B cell (primary cell): Measurements from ENCODE around the gene UCK1. TPM values are rescaled to one million over a fixed set of nuclear protein-coding genes. Genes with fewer than 3 reads are reported as not detected.

Experiments
- ATAC-seq: fragments of 200-7000 bp; cut with Tn5 transposase; one replicate; pipeline ENCODE4 v1.10.0; 2021; ENCODE audit warnings: low read depth, mild to moderate bottlenecking, moderate number of reproducible peaks, moderate library complexity
- CTCF ChIA-PET: fragments of 350-600 bp; sonication (Branson Sonifier 250); formaldehyde crosslinking; loops from one replicate; lab custom pipeline; 2021; ENCODE audit warnings: antibody characterized with exemption, inconsistent platforms; lab: Charles Lee
- POLR2A ChIA-PET: fragments of 350-600 bp; sonication (Branson Sonifier 250); formaldehyde crosslinking; loops from one replicate; lab custom pipeline; 2021; ENCODE audit warnings: antibody characterized with exemption; lab: Charles Lee
- DNase-seq: peaks from one replicate; pipeline ENCODE4 v3.0.0; 2013
- H2AFZ ChIP-seq: 2 replicates; pipeline ENCODE4 v1.6.1; 2012; ENCODE audit warnings: mild to moderate bottlenecking, low read depth, low read length; ENCODE audit not compliant: insufficient read depth, poor library complexity, severe bottlenecking
- H3K27ac ChIP-seq, 2 donors: 1 replicate in 1 of 2; 2 replicates in 1 of 2; pipeline ENCODE4 v1.5.1; 2012 to 2013; ENCODE audit warnings: low read length in 2 of 2, mild to moderate bottlenecking in 2 of 2, moderate library complexity in 1 of 2
- H3K27me3 ChIP-seq, 4 experiments: fragments of 200-600 bp in 1 of 4; sonication (generic) in 1 of 4; replicated peaks in 1 of 4; 1 replicate in 2 of 4; 2 replicates in 2 of 4; pipeline versions ENCODE4 v1.6.1 to v1.7.0; 2013 to 2016; ENCODE audit warnings: low read length in 3 of 4, mild to moderate bottlenecking in 2 of 4, mixed read lengths in 1 of 4, moderate library complexity in 1 of 4; ENCODE audit not compliant: insufficient read depth in 4 of 4, control insufficient read depth in 3 of 4; ENCODE audit errors: control extremely low read depth in 1 of 4
- H3K36me3 ChIP-seq, 2 experiments: replicated peaks in 1 of 2; 1 replicate in 1 of 2; 2 replicates in 1 of 2; pipeline versions ENCODE4 v1.6.1 to v1.7.1; 2013; ENCODE audit warnings: low read length in 1 of 2; ENCODE audit not compliant: insufficient read depth in 2 of 2, control insufficient read depth in 1 of 2; ENCODE audit errors: control extremely low read depth in 1 of 2, extremely low read depth in 1 of 2
- H3K4me1 ChIP-seq, 2 donors: fragments of 200-600 bp in 1 of 2; sonication (generic) in 1 of 2; 1 replicate in 1 of 2; 2 replicates in 1 of 2; pipeline versions ENCODE4 v1.5.1 to v1.6.1; 2013 to 2017; ENCODE audit warnings: low read length in 2 of 2; ENCODE audit not compliant: control insufficient read depth in 2 of 2, insufficient read depth in 2 of 2
- H3K4me2 ChIP-seq: replicated peaks from 2 replicates; pipeline ENCODE3; 2012; ENCODE audit warnings: mild to moderate bottlenecking, low read depth, low read length; ENCODE audit not compliant: poor library complexity, severe bottlenecking
- H3K4me3 ChIP-seq, 5 experiments: fragments of 200-600 bp in 1 of 5; sonication (generic) in 1 of 5; 1 replicate in 3 of 5; 2 replicates in 2 of 5; pipeline versions ENCODE4 v1.5.1 to v1.7.0; 2011 to 2016; ENCODE audit warnings: low read length in 4 of 5, mild to moderate bottlenecking in 4 of 5, low read depth in 2 of 5, control low read depth in 1 of 5, moderate library complexity in 1 of 5; ENCODE audit not compliant: insufficient read depth in 1 of 5; ENCODE audit errors: control extremely low read depth in 1 of 5, extremely low read depth in 1 of 5
- H3K79me2 ChIP-seq: fragments of 200-600 bp; sonication (generic); one replicate; pipeline ENCODE4 v1.6.0; 2016; ENCODE audit warnings: low read length; ENCODE audit not compliant: control insufficient read depth, insufficient read depth
- H3K9ac ChIP-seq: fragments of 200-600 bp; sonication (generic); 2 replicates; pipeline ENCODE4 v1.6.1; 2017; ENCODE audit warnings: mild to moderate bottlenecking, low read length, moderate library complexity
- H3K9me3 ChIP-seq, 3 donors: one replicate each; pipeline versions ENCODE4 v1.6.1 to v1.7.1; 2013; ENCODE audit warnings: low read length in 2 of 3; ENCODE audit not compliant: control insufficient read depth in 2 of 3, insufficient read depth in 1 of 3; ENCODE audit errors: control extremely low read depth in 1 of 3
- H4K20me1 ChIP-seq: 2 replicates; pipeline ENCODE4 v1.6.0; 2012; ENCODE audit warnings: mild to moderate bottlenecking, low read length; ENCODE audit not compliant: insufficient read depth, control insufficient read depth, poor library complexity, severe bottlenecking
- H3K27ac Mint-ChIP-seq: one replicate; pipeline ENCODE4 v1.8.0; 2021; ENCODE audit warnings: mixed read lengths
- H3K27me3 Mint-ChIP-seq: one replicate; pipeline ENCODE4 v1.8.0; 2021; ENCODE audit warnings: mixed read lengths
- H3K4me1 Mint-ChIP-seq: one replicate; pipeline ENCODE4 v1.8.0; 2021; ENCODE audit warnings: mixed read lengths
- H3K4me3 Mint-ChIP-seq: one replicate; pipeline ENCODE4 v1.8.0; 2021; ENCODE audit warnings: mixed read lengths
- H3K9me3 Mint-ChIP-seq: one replicate; pipeline ENCODE4 v1.8.0; 2022; ENCODE audit warnings: mixed read lengths; ENCODE audit not compliant: insufficient read depth
- EZH2 ChIP-seq: IDR thresholded peaks from 2 replicates; pipeline ENCODE4 v1.6.1; 2012; ENCODE audit warnings: borderline replicate concordance, low read depth, mild to moderate bottlenecking, moderate library complexity, low read length; ENCODE audit not compliant: insufficient read depth, poor library complexity, severe bottlenecking
- WGBS: methylation state at CpG from one replicate; pipeline ENCODE4 v1.1.5; 2013; ENCODE audit warnings: missing lambda C conversion rate; ENCODE audit not compliant: insufficient coverage; 5-methylcytosine and 5-hydroxymethylcytosine counted together
- intact Hi-C: fragments of 100-400 bp; cut with micrococcal nuclease; formaldehyde crosslinking; loops from one replicate; pipeline ENCODE4 v1.10.0; 2022
- polyA plus RNA-seq: library from polyadenylated mRNA; depleted of rRNA; stranded (reverse); fragments of >200 nt; gene quantifications from 2 replicates; pipeline ENCODE4 v1.2.3, GENCODE V29; 2012
- total RNA-seq, 2 donors: library from RNA; stranded (reverse); fragments of 120-200 nt in 1 of 2; gene quantifications; 1 replicate in 1 of 2; 2 replicates in 1 of 2; pipeline versions ENCODE4 v1.2.3 to v1.2.4, GENCODE V29; 2013 to 2022
- TF ChIP-seq, protein P1 (sequence below): fragments of 200-600 bp; IDR thresholded peaks from one replicate; pipeline ENCODE4 v1.8.0; 2022; ENCODE audit warnings: antibody characterized with exemption, mild to moderate bottlenecking

Gene UCK1
- total and polyA plus RNA-seq, 2 donors (not counting 1 experiment from before 2014, with no cell fraction given): 25.3 to 39.3 TPM

DNA sequence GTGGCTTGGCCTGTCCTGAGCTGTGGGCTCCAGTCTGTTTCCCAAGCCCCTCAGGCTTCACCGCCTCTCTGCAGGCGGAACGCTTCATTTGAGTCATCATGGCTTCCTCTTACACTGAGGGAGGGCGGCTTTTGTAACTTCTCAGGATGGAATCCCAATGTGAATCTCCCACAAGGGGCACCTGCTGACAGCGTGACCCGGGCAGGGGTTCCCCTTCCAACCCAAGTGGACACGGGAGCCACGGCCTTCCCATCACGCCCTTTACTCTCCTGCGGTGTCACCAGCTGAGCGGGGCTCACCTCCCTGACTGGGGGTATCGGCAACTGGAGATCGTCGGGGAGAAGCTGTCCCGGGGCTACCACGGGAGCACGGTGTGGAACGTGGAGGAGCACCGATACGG is 12.5 kb downstream of the UCK1 start:
- intact Hi-C loops: no loop called here
- H3K36me3 ChIP-seq: peaks cover 0 to 73% of the 10 kb centered on the region in 2 experiments
- no peak for DNase-seq
- H3K27me3 Mint-ChIP-seq: no peaks in the 10 kb centered on the region
- ATAC-seq: no peak
- no peak for TF ChIP-seq EZH2
- TF ChIP-seq, protein P1, sequence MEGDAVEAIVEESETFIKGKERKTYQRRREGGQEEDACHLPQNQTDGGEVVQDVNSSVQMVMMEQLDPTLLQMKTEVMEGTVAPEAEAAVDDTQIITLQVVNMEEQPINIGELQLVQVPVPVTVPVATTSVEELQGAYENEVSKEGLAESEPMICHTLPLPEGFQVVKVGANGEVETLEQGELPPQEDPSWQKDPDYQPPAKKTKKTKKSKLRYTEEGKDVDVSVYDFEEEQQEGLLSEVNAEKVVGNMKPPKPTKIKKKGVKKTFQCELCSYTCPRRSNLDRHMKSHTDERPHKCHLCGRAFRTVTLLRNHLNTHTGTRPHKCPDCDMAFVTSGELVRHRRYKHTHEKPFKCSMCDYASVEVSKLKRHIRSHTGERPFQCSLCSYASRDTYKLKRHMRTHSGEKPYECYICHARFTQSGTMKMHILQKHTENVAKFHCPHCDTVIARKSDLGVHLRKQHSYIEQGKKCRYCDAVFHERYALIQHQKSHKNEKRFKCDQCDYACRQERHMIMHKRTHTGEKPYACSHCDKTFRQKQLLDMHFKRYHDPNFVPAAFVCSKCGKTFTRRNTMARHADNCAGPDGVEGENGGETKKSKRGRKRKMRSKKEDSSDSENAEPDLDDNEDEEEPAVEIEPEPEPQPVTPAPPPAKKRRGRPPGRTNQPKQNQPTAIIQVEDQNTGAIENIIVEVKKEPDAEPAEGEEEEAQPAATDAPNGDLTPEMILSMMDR: no peak
- WGBS: 94% methylated on average over 17 of the region's 20 CpGs
- no peak overlapping the region for H3K27ac Mint-ChIP-seq
- H3K4me1 Mint-ChIP-seq: peaks cover 5% of the 10 kb centered on the region
- H3K9me3 Mint-ChIP-seq: no peaks in the 10 kb centered on the region
- no peaks in the 10 kb centered on the region for H3K79me2 ChIP-seq
- H3K4me3 Mint-ChIP-seq: no peak overlapping the region
- H2AFZ ChIP-seq: no peak overlapping the region
- no peak overlapping the region for H3K4me3 ChIP-seq
- H3K4me2 ChIP-seq: no peak overlapping the region
- no peak overlapping the region for H3K9ac ChIP-seq
- no peaks in the 10 kb centered on the region for H3K27me3 ChIP-seq
- no peak overlapping the region for H3K27ac ChIP-seq
- no peaks in the 10 kb centered on the region for H4K20me1 ChIP-seq
- H3K4me1 ChIP-seq: peaks cover 0 to 10% of the 10 kb centered on the region in 2 donors
- POLR2A ChIA-PET: interaction anchor here (0.7 kb wide), 1 partner anchor 8 kb away, joined by 3 read pairs; no protein-coding TSS in a partner anchor
- CTCF ChIA-PET: no interaction called here
- H3K9me3 ChIP-seq: peaks cover 0 to 21% (median 9%) of the 10 kb centered on the region in 3 donors

- Histone ChIP-seq H3K4me1 (peaks cover 0 to 17% of the 10 kb centered on the region in 2 donors), H3K4me3 (no peak overlapping the region), H3K9me3 (peaks cover 0 to 21% (median 9%) of the 10 kb centered on the region in 3 donors), H3K79me2 (no peaks in the 10 kb centered on the region), H3K27ac (no peak overlapping the region), H2AFZ (no peak overlapping the region), H3K36me3 (peaks cover 0 to 72% of the 10 kb centered on the region in 2 experiments), H3K9ac (no peak overlapping the region), H3K27me3 (no peaks in the 10 kb centered on the region), H3K4me2 (no peak overlapping the region), H4K20me1 (no peaks in the 10 kb centered on the region)
- intact Hi-C loops: no loop called here
- ATAC-seq: no peak
- ChIA-PET CTCF (no interaction called here), POLR2A (interaction anchor here (0.7 kb wide), 1 partner anchor 9 kb away, joined by 3 read pairs; no protein-coding TSS in a partner anchor)
- no peak overlapping the region for H3K4me3 Mint-ChIP-seq
- DNase-seq: no peak
- H3K27me3 Mint-ChIP-seq: no peaks in the 10 kb centered on the region
- WGBS: 96% methylated on average over 11 of the region's 11 CpGs
- H3K27ac Mint-ChIP-seq: no peak overlapping the region
- peaks cover 5% of the 10 kb centered on the region for H3K4me1 Mint-ChIP-seq
- no peaks in the 10 kb centered on the region for H3K9me3 Mint-ChIP-seq
- TF ChIP-seq, protein P1: no peak
- no peak for TF ChIP-seq EZH2
Measured at GRCh38 chr9:131517761-131518190, 13.3 kb downstream of the UCK1 start.
